GM21360 (cell line): ENCODE data around the gene PRDM2.

Experiments used
- ATAC-seq: cut with Tn5 transposase; IDR thresholded peaks from one replicate; pipeline ENCODE4 v1.9.1; 2021; ENCODE audit warnings: mild to moderate bottlenecking, moderate library complexity; ENCODE audit not compliant: unreplicated experiment

The PRDM2 gene

DNA sequence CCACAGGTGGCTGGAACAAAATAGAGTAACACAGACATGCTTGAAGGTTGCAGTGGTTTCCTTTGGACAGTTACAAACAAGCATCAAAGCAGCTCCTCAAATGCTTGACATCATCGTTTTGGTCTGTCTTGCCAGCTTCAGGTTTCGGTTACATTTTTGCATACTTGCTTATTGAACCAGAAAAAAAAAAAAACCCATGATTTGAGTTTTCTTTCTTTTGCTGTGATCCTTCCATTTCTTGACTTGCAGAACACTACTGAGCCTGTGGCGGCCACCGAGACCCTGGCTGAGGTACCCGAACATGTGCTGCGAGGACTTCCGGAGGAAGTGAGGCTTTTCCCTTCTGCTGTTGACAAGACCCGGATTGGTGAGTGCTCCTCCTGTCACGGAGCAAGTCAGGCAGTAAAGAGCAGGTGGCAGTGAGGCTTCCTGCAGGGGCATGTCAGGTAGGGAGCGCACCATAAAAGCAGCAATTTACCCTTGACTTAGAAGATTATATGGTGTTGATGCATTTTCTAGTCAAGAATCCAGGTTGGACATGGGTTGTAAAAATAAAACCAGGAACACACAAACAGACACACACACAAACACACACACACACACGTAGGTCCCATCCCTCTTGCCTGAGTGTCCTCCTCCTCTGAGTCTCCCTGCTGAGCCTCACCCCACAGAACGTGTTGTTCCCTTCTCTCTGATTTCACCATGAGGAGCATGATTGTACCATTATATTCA is 30.9 kb downstream of the PRDM2 start:
- peak; percentile 84 for ATAC-seq

GRCh38 chr1:13731897-13732296 is 31.9 kb downstream of the PRDM2 start:
- ATAC-seq, result no peak

- no peak for ATAC-seq
Measured at GRCh38 chr1:13732971-13733667, 33.1 kb downstream of the PRDM2 start.

GRCh38 chr1:13733711-13734110 is 33.7 kb downstream of the PRDM2 start:
- no peak for ATAC-seq

DNA sequence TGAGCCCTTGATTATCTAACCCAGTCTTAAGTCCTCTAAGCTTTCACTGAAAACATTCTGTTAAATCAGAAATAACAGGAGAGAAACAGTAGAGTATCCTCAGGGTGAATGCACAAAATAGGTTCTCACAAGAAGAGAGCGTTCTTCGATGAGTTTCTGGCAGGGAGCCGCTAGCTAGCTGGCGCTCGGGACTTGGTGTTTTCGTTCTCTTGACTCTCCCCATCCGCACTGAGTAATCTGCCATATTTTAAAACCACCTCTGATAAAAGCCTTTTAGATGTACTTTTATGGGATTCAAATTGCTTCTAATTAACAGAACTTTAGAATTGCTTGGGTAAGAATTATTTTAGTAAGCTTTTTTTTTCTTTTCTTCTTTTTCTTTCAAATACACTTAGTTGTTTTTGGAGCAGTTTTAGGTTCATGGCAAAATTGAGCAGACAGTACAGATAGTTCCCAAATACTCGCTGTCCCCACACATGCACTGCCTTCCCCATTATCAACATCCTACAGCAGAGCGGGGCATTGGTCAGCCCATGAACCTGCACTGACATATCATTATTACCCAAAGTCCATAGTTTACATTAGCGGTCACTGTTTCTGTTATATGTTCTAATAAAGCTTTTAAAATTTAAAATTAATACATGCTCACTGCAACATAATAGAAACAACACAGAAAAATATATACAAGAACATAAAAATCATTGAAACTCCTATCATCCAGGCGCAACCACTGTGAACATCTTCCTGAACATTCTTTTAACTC is 35.4 kb downstream of the PRDM2 start:
- no peak for ATAC-seq

GRCh38 chr1:13737398-13737797 is 37.4 kb downstream of the PRDM2 start:
- ATAC-seq, result no peak

GRCh38 chr1:13746342-13746741 is 46.4 kb downstream of the PRDM2 start:
- no peak for ATAC-seq

GRCh38 chr1:13748610-13749505 is 48.9 kb downstream of the PRDM2 start:
- ATAC-seq, result peak; percentile 78

- peak; percentile 31 for ATAC-seq
Measured at GRCh38 chr1:13749543-13750341, 49.8 kb downstream of the PRDM2 start.

DNA sequence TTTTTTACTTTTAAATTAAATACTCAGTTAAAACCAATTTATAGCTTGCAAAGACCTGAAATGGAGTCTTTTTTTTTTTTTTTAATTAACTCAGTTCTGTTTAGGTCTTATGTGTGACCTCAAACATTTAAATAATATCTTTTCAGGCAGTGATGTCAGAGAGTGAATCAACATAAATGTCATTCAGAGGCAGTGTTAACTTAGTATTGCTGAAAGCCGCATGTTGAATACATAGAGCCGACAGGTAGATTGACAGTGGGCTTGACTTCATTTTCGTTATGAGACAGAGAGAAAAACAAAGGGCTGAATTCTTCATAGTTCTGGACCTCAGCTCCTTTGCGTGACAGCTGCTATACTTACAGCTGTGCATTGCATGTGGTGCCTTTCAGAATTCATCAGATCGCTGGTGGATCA is 51.5 kb downstream of the PRDM2 start:
- ATAC-seq, result no peak

GRCh38 chr1:13751985-13752384 is 52.0 kb downstream of the PRDM2 start:
- ATAC-seq, result no peak

DNA sequence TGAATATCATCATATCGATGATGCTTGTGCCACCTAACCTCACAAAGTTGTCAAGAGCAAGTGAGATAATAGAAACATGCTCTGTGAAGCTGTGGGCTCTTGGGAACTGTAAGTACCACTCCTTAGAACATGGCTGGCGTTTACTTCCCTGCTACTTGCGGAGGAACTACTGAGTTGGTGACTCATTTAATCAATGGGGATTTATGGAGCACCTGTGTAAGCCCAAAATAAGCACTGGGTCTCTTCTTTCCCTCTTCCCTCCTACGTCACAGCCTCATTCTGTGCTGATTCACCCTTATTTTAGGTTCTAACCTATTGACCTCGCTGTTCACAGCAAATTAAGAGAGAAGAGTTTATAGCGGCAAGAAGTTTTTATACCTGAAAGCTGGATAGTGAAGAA is 52.9 kb downstream of the PRDM2 start:
- no peak for ATAC-seq

DNA sequence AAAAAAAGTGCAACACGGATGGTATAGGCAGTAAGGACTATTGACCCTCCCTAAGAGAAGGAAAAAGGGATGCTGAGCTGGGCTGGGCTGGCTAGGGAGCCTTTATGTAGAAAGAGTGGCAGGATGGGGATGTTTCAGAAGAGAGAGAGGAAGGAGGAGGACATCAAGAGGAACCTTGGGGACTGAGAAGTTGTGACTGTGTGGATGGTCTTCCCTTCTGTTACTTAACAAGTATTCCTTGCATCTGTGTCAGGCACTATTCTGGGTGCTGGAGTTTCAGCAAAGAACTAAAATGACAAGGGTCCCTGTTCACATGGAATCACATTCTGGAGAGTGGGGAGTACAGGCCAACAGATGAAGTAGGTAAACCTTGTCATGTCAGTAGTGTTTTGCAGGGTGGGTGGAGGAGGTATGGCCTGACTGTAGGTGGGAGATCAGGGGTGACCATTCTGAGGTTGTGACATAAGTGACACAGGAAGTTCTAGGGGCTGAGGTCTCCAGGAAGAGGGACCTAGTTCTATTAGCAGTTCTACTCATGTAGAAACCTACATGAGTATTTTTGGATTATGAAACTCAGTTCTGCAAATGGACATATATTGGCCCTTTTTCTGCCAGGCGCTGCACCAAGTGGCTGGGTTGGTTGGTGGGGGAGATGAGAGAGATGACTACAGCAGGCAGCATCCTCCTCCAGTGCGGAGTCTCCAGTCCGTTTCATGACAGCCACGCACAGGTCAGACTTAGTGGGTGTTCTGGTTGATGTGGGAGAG is 53.8 kb downstream of the PRDM2 start:
- ATAC-seq, result peak; percentile 24

- no peak for ATAC-seq
Measured at GRCh38 chr1:13754510-13755103, 54.6 kb downstream of the PRDM2 start.

GRCh38 chr1:13756557-13757315 is 56.7 kb downstream of the PRDM2 start:
- ATAC-seq, result no peak

DNA sequence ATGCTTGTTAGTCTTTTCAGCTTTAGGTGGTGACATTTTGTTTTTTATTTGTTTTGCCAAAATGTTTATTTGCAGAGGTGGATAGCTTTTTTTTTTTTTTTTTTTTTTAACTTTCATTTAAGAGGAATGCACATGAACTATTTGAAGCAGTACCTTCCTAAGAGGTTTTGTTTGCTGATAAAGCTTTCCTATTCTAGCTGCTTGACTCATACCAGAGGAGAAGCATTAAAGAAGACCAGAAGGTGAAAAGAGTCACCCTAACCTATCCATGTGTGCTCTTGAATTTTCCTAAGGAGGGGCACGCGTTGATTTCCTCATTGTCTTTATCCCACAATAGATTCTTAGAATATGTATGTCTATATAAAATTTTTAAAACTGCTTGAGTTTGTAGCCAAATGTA is 57.7 kb downstream of the PRDM2 start:
- ATAC-seq, result no peak

GRCh38 chr1:13759072-13759471 is 59.1 kb downstream of the PRDM2 start:
- no peak for ATAC-seq

GRCh38 chr1:13760340-13760739 is 60.4 kb downstream of the PRDM2 start:
- ATAC-seq, result no peak
